Endothelial cell (in vitro differentiated cells): ENCODE data around the gene LRP6. TPM values are rescaled to one million over a fixed set of nuclear protein-coding genes. Genes with fewer than 3 reads are reported as not detected.

Source experiments
- DNase-seq: peaks from one replicate; pipeline ENCODE4 v3.0.0; 2021; ENCODE audit warnings: low spot score
- H3K27ac Mint-ChIP-seq: one replicate; pipeline ENCODE4 v1.8.0; 2021; ENCODE audit warnings: mixed read lengths, inconsistent platforms; ENCODE audit not compliant: unreplicated experiment
- H3K27me3 Mint-ChIP-seq: one replicate; pipeline ENCODE4 v1.8.0; 2021; ENCODE audit warnings: mild to moderate bottlenecking, moderate library complexity, mixed read lengths, inconsistent platforms; ENCODE audit not compliant: unreplicated experiment
- H3K36me3 Mint-ChIP-seq: one replicate; pipeline ENCODE4 v1.8.0; 2021; ENCODE audit warnings: mild to moderate bottlenecking, low read depth, mixed read lengths, inconsistent platforms; ENCODE audit not compliant: unreplicated experiment
- H3K4me1 Mint-ChIP-seq: one replicate; pipeline ENCODE4 v1.8.0; 2021; ENCODE audit warnings: mild to moderate bottlenecking, mixed read lengths, inconsistent platforms; ENCODE audit not compliant: unreplicated experiment
- H3K4me3 Mint-ChIP-seq: one replicate; pipeline ENCODE4 v1.8.0; 2021; ENCODE audit warnings: mild to moderate bottlenecking, mixed read lengths, inconsistent platforms; ENCODE audit not compliant: unreplicated experiment
- H3K9me3 Mint-ChIP-seq: one replicate; pipeline ENCODE4 v1.8.0; 2021; ENCODE audit warnings: mixed read lengths, inconsistent platforms; ENCODE audit not compliant: unreplicated experiment
- CTCF ChIP-seq: fragments of 200-600 bp; sonication (generic); IDR thresholded peaks from one replicate; pipeline ENCODE4 v1.5.0; 2021; ENCODE audit warnings: antibody characterized with exemption; ENCODE audit not compliant: unreplicated experiment
- total RNA-seq: library from RNA; stranded (reverse); fragmentation: NEBNext Ultra II Directional; extraction: Animal tissue kit (Norgen Biotek cat#: 25700); gene quantifications from one replicate; pipeline ENCODE4 v1.2.1, GENCODE V29; 2021; ENCODE audit not compliant: unreplicated experiment

The LRP6 gene
- total RNA-seq, 1 donor from 2014 or later: 82.9 TPM

GRCh38 chr12:12171991-12172511 lies 94.8 kb downstream of the LRP6 start:
- H3K27ac Mint-ChIP-seq: no peak overlapping the region
- DNase-seq: no peak
- no peak overlapping the region for H3K4me3 Mint-ChIP-seq
- H3K27me3 Mint-ChIP-seq: peaks cover 2% of the 10 kb centered on the region
- no peak for TF ChIP-seq CTCF
- H3K36me3 Mint-ChIP-seq: peaks cover 9% of the 10 kb centered on the region
- peaks cover 16% of the 10 kb centered on the region for H3K4me1 Mint-ChIP-seq
- no peaks in the 10 kb centered on the region for H3K9me3 Mint-ChIP-seq

GRCh38 chr12:12167847-12168246 lies 99.0 kb downstream of the LRP6 start:
- Mint-ChIP-seq H3K4me1 (peaks cover 35% of the 10 kb centered on the region), H3K9me3 (no peaks in the 10 kb centered on the region), H3K36me3 (peaks cover 21% of the 10 kb centered on the region), H3K27me3 (peaks cover 4% of the 10 kb centered on the region), H3K27ac (peak overlapping the region; percentile 21), H3K4me3 (no peak overlapping the region)
- DNase-seq: no peak
- no peak for TF ChIP-seq CTCF

- Mint-ChIP-seq H3K27ac (no peak overlapping the region), H3K36me3 (peaks cover 25% of the 10 kb centered on the region), H3K27me3 (peaks cover 4% of the 10 kb centered on the region), H3K9me3 (no peaks in the 10 kb centered on the region), H3K4me1 (peaks cover 40% of the 10 kb centered on the region), H3K4me3 (no peak overlapping the region)
- no peak for DNase-seq
- no peak for TF ChIP-seq CTCF
Observed at GRCh38 chr12:12166751-12167150, 100.1 kb downstream of the LRP6 start.

- H3K36me3 Mint-ChIP-seq: peaks cover 40% of the 10 kb centered on the region
- no peaks in the 10 kb centered on the region for H3K9me3 Mint-ChIP-seq
Observed at GRCh38 chr12:12159988-12160387, 106.9 kb downstream of the LRP6 start.

More at GRCh38 chr12:12159988-12160387, 106.9 kb downstream of the LRP6 start:
- no peak for DNase-seq
- no peak overlapping the region for H3K27ac Mint-ChIP-seq
- peaks cover 23% of the 10 kb centered on the region for H3K4me1 Mint-ChIP-seq
- TF ChIP-seq CTCF: no peak
- H3K4me3 Mint-ChIP-seq: no peak overlapping the region
- peaks cover 2% of the 10 kb centered on the region for H3K27me3 Mint-ChIP-seq
